ENCODE results near the gene NPSR1.
A peak's percentile ranks its signal among the peaks of the same experiment; 100 is the strongest.

The NPSR1 gene

DNA sequence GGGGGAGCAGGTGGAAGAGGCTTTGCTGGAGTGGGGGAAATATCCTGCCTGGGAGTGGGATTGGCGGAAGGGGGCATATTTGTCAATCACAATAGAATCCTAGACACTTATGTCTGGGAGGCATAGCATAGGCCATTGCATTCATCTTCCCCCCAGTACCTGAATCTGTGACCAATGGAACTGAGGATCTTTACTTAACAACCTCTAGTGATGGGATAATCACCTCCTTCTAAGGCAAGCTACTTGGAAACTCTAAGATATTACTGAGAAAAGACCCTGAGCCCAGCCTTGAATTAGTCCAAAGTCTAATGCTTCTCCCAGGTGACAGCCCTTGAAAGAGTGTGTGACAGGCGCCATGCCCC lies 90.7 kb downstream of the NPSR1 start:
- H3K4me3 ChIP-seq (ENCODE audit: low read depth, low read length) = no peak overlapping the region
- TF ChIP-seq CTCF (conservative IDR thresholded peaks at IDR 0.05; ENCODE audit: low read depth, low read length) = no peak
- no peak for DNase-seq (ENCODE audit: low read depth)

DNA sequence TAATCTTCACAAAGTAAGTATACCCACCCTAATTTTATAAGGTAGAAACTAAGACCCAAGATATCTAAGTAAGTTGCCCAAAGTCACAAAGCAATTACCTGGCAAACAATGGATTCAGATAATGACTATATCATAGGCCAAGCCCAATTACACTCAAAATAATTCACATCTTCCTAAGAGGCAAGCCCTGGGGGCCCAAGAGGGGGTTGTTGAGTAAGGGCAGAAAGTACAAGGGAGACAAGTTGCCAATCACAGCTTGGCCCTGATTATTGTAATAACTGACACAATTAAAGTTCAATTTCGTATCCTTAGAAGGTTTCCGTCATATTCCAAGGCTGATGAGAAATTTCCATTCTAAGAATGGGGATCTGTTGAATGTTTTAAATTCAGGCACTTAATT lies 91.4 kb downstream of the NPSR1 start:
- no peak overlapping the region for H3K4me3 ChIP-seq (ENCODE audit: low read depth, low read length)
- TF ChIP-seq CTCF (conservative IDR thresholded peaks at IDR 0.05; ENCODE audit: low read depth, low read length) = no peak
- no peak for DNase-seq (ENCODE audit: low read depth)

- DNase-seq (ENCODE audit: low read depth) = no peak
- TF ChIP-seq CTCF (conservative IDR thresholded peaks at IDR 0.05; ENCODE audit: low read depth, low read length) = no peak
- H3K4me3 ChIP-seq (ENCODE audit: low read depth, low read length) = no peak overlapping the region
Measured at GRCh38 chr7:34750209-34750608, 92.2 kb downstream of the NPSR1 start.

DNA sequence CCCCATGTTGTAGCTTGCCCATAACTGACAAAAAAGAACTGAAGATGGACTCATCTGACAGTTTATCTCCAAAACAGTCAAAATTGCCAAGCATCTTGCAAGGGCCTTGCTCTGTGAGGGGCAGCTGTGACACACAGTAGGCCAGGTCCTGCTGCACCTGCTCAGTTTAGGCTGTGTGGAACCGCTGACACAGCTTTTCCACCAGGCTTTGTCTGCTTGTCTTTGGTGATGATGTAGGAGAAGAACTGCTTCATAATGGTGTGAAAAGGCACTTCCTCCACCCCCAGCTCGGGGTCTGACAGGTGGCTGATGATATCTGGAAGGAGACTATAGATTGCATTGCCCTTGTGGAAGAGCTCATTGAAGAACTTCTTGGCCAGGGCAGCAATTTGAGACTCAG lies 92.6 kb downstream of the NPSR1 start:
- DNase-seq (ENCODE audit: low read depth) = no peak
- H3K4me3 ChIP-seq (ENCODE audit: low read depth, low read length) = no peak overlapping the region
- no peak for TF ChIP-seq CTCF (conservative IDR thresholded peaks at IDR 0.05; ENCODE audit: low read depth, low read length)

GRCh38 chr7:34751725-34752643 lies 94.0 kb downstream of the NPSR1 start:
- TF ChIP-seq CTCF (conservative IDR thresholded peaks at IDR 0.05; ENCODE audit: low read depth, low read length) = no peak
- H3K4me3 ChIP-seq (ENCODE audit: low read depth, low read length) = no peak overlapping the region
- DNase-seq (ENCODE audit: low read depth) = no peak

DNA sequence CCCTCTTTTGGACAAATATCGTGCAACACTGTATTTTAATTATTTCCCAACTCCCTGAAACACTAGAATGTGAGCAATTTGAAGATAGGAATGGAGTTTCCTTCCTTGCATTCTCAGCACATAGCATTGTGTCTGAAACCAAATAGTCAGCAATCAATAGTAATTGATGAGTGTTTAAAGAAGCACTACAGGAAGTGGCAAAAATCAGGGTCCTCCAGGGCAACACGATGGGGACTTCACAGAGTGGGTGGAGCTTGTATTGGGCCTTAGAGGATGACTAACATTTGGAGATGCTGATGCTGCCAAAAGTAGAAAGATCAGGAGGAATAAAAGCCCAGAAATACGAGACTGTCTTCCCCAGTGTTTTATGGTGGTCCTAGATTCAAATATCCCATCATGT lies 94.9 kb downstream of the NPSR1 start:
- no peak for TF ChIP-seq CTCF (conservative IDR thresholded peaks at IDR 0.05; ENCODE audit: low read depth, low read length)
- DNase-seq (ENCODE audit: low read depth) = no peak
- no peak overlapping the region for H3K4me3 ChIP-seq (ENCODE audit: low read depth, low read length)

DNA sequence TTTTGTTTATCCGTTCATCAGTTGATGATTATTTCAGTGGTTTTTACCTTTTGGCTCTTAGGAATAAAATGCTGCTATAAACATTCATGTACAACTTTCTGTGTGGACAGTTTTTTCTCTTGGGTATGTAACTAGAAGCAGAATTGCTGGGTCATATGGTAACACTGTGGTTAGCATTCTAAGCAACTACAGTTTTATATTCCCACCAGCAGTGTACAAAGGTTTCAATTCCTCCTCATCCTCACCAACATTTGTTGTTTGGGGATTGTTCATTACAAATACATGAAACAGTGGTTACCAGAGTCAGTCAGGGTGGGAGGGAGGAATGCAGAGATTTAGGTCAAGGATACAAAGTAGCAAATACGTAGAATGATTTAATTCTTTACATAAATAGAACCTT lies 97.0 kb downstream of the NPSR1 start:
- no peak for TF ChIP-seq CTCF (conservative IDR thresholded peaks at IDR 0.05; ENCODE audit: low read depth, low read length)
- DNase-seq (ENCODE audit: low read depth) = peak; percentile 1
- H3K4me3 ChIP-seq (ENCODE audit: low read depth, low read length) = no peak overlapping the region

Data from choroid plexus epithelial cell (primary cell).